ENCODE measurements around the gene MAD1L1. TPM values are rescaled to one million over a fixed set of nuclear protein-coding genes. Genes with fewer than 3 reads are reported as not detected.

Gene MAD1L1
- total RNA-seq, 1 experiment from 2014 or later: 50.8 TPM

DNA sequence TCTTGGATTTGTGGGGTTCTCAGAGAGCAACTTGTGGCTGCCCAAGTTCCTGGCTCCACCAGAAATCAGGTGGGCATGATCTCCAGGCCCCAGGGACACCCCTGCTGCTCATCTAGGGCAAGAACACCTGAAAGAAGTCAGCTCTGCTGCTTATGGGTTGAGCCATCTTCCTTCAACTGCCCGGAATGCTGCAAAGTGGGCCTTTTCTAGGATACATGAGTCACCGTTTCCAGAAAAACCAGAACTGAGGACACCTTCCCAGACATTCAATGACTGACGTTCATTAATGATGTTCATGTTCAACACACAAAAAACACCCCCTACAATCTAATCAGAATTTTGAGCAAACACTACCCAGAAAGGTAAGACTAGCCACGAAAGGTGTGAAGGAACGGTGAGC is 98.0 kb downstream of the MAD1L1 start:
- BruUV-seq (replicated peaks): no TSS peak
- Histone ChIP-seq H3K27me3 (ENCODE audit: insufficient read depth, low read depth) (no peaks in the 10 kb centered on the region), H3K27ac (no peak overlapping the region), H3K79me2 (ENCODE audit: low read depth) (no peaks in the 10 kb centered on the region), H3F3A (ENCODE audit: insufficient read depth, low read depth) (no peaks in the 10 kb centered on the region), H3K9me2 (ENCODE audit: insufficient read depth) (no peaks in the 10 kb centered on the region), H3K9me3 (ENCODE audit: insufficient read depth, low read depth) (no peaks in the 10 kb centered on the region), H4K20me1 (ENCODE audit: insufficient read depth) (no peaks in the 10 kb centered on the region), H2AFZ (no peak overlapping the region), H3K36me3 (ENCODE audit: low read depth) (no peaks in the 10 kb centered on the region), H3K4me1 (replicated peaks; ENCODE audit: insufficient read depth) (no peaks in the 10 kb centered on the region), H3K4me3 (no peak overlapping the region), H3K4me2 (no peak overlapping the region)
- ChIA-PET POLR2A (ENCODE audit: unreplicated experiment) (no interaction called here), CTCF (no interaction called here)
- DNase-seq: peak; percentile 41 to 58
- TF ChIP-seq, protein P1, sequence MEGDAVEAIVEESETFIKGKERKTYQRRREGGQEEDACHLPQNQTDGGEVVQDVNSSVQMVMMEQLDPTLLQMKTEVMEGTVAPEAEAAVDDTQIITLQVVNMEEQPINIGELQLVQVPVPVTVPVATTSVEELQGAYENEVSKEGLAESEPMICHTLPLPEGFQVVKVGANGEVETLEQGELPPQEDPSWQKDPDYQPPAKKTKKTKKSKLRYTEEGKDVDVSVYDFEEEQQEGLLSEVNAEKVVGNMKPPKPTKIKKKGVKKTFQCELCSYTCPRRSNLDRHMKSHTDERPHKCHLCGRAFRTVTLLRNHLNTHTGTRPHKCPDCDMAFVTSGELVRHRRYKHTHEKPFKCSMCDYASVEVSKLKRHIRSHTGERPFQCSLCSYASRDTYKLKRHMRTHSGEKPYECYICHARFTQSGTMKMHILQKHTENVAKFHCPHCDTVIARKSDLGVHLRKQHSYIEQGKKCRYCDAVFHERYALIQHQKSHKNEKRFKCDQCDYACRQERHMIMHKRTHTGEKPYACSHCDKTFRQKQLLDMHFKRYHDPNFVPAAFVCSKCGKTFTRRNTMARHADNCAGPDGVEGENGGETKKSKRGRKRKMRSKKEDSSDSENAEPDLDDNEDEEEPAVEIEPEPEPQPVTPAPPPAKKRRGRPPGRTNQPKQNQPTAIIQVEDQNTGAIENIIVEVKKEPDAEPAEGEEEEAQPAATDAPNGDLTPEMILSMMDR (conservative IDR thresholded peaks at IDR 0.05): no peak
- TF ChIP-seq EZH2 (IDR thresholded peaks at IDR 0.05; ENCODE audit: low read depth): no peak
- intact Hi-C loops (cut with micrococcal nuclease; ENCODE audit: unreplicated experiment): no loop called here

DNA sequence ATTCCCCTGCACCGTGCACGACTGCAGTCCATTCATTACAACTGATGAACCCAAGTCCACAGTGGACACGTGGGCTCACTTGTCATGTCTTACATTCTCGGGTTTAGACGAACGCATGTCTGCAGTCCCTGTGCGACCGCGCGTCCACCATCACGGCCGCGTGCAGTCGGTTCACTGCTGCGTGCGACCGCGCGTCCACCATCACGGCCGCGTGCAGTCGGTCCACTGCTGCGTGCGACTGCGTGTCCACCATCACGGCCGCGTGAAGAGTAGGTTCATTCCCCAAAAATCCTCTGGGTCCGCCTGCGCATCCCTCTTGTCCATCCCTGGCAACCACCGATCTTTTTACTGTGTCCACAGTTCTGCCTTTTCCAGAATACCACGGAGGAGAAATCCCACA is 100.5 kb downstream of the MAD1L1 start:
- no peaks in the 10 kb centered on the region for H3K9me2 ChIP-seq (ENCODE audit: insufficient read depth)
- no peak overlapping the region for H3K4me3 ChIP-seq
- no peak overlapping the region for H3K4me2 ChIP-seq
- no peaks in the 10 kb centered on the region for H3K27me3 ChIP-seq (ENCODE audit: insufficient read depth, low read depth)
- H4K20me1 ChIP-seq (ENCODE audit: insufficient read depth): no peaks in the 10 kb centered on the region
- POLR2A ChIA-PET (ENCODE audit: unreplicated experiment): no interaction called here
- no peaks in the 10 kb centered on the region for H3K36me3 ChIP-seq (ENCODE audit: low read depth)
- TF ChIP-seq, protein P1 (conservative IDR thresholded peaks at IDR 0.05): no peak
- no peak for TF ChIP-seq EZH2 (IDR thresholded peaks at IDR 0.05; ENCODE audit: low read depth)
- BruUV-seq (replicated peaks): no TSS peak
- no peaks in the 10 kb centered on the region for H3K79me2 ChIP-seq (ENCODE audit: low read depth)
- H2AFZ ChIP-seq: no peak overlapping the region
- DNase-seq: no peak
- no peaks in the 10 kb centered on the region for H3F3A ChIP-seq (ENCODE audit: insufficient read depth, low read depth)
- no peak overlapping the region for H3K27ac ChIP-seq
- H3K9me3 ChIP-seq (ENCODE audit: insufficient read depth, low read depth): no peaks in the 10 kb centered on the region
- no peaks in the 10 kb centered on the region for H3K4me1 ChIP-seq (replicated peaks; ENCODE audit: insufficient read depth)
- intact Hi-C loops (cut with micrococcal nuclease; ENCODE audit: unreplicated experiment): no loop called here
- CTCF ChIA-PET: no interaction called here

GRCh38 chr7:2131800-2132199 is 100.9 kb downstream of the MAD1L1 start:
- POLR2A ChIA-PET (ENCODE audit: unreplicated experiment): no interaction called here
- Histone ChIP-seq H3K36me3 (ENCODE audit: low read depth) (no peaks in the 10 kb centered on the region), H3K27ac (no peak overlapping the region), H3K4me2 (no peak overlapping the region), H3K4me1 (replicated peaks; ENCODE audit: insufficient read depth) (no peaks in the 10 kb centered on the region), H2AFZ (no peak overlapping the region), H3K79me2 (ENCODE audit: low read depth) (no peaks in the 10 kb centered on the region), H3F3A (ENCODE audit: insufficient read depth, low read depth) (no peaks in the 10 kb centered on the region), H3K4me3 (no peak overlapping the region), H4K20me1 (ENCODE audit: insufficient read depth) (no peaks in the 10 kb centered on the region), H3K9me3 (ENCODE audit: insufficient read depth, low read depth) (no peaks in the 10 kb centered on the region), H3K27me3 (ENCODE audit: insufficient read depth, low read depth) (no peaks in the 10 kb centered on the region), H3K9me2 (ENCODE audit: insufficient read depth) (no peaks in the 10 kb centered on the region)
- DNase-seq: no peak
- TF ChIP-seq, protein P1 (conservative IDR thresholded peaks at IDR 0.05): no peak
- no peak for TF ChIP-seq EZH2 (IDR thresholded peaks at IDR 0.05; ENCODE audit: low read depth)
- no TSS peak for BruUV-seq (replicated peaks)
- intact Hi-C loops (cut with micrococcal nuclease; ENCODE audit: unreplicated experiment): no loop called here
- CTCF ChIA-PET: no interaction called here

Measured in PC-9 (cell line).